Upper lobe of right lung (tissue), 1 donor: ENCODE results near the gene DNAJB6. TPM values are rescaled to one million over a fixed set of nuclear protein-coding genes. Genes with fewer than 3 reads are reported as not detected.

Experiments
- ATAC-seq: fragments of 200-7000 bp; cut with Tn5 transposase; one replicate; pipeline ENCODE4 v1.9.1; 2020; ENCODE audit warnings: mild to moderate bottlenecking, moderate library complexity
- DNase-seq: peaks from one replicate; pipeline ENCODE4 v3.0.0-alpha.2; 2020
- H3K27ac ChIP-seq: fragments of 200-600 bp; one replicate; pipeline ENCODE4 v1.8.0; 2022
- H3K27me3 ChIP-seq: fragments of 200-600 bp; one replicate; pipeline ENCODE4 v1.8.0; 2022; ENCODE audit warnings: mild to moderate bottlenecking
- H3K36me3 ChIP-seq: fragments of 200-600 bp; one replicate; pipeline ENCODE4 v1.8.0; 2022
- H3K4me1 ChIP-seq: fragments of 200-600 bp; one replicate; pipeline ENCODE4 v1.8.0; 2022
- H3K4me3 ChIP-seq: fragments of 200-600 bp; one replicate; pipeline ENCODE4 v1.8.0; 2022; ENCODE audit warnings: mild to moderate bottlenecking
- H3K9me3 ChIP-seq: fragments of 200-600 bp; one replicate; pipeline ENCODE4 v1.8.0; 2022
- intact Hi-C: fragments of 100-400 bp; cut with DNase I; formaldehyde crosslinking; loops from one replicate; pipeline ENCODE4 v1.11.0; 2022
- total RNA-seq: library from RNA; stranded (reverse); fragmentation: NEBNext Ultra II Directional; extraction: Animal tissue kit (Norgen Biotek cat#: 25700); gene quantifications from one replicate; pipeline ENCODE4 v1.2.1, GENCODE V29; 2021
- TF ChIP-seq, protein P1 (sequence below): fragments of 200-600 bp; IDR thresholded peaks from one replicate; pipeline ENCODE4 v1.8.0; 2022; ENCODE audit warnings: antibody characterized with exemption
- donor health status: DM: no; HTN: yes; CAD: no; lungs with severe emphysema.

DNAJB6 gene
- total RNA-seq, 1 donor from 2014 or later: 95.8 TPM

GRCh38 chr7:157425137-157425731 is 88.4 kb downstream of the DNAJB6 start:
- no peak for ATAC-seq
- TF ChIP-seq, protein P1, sequence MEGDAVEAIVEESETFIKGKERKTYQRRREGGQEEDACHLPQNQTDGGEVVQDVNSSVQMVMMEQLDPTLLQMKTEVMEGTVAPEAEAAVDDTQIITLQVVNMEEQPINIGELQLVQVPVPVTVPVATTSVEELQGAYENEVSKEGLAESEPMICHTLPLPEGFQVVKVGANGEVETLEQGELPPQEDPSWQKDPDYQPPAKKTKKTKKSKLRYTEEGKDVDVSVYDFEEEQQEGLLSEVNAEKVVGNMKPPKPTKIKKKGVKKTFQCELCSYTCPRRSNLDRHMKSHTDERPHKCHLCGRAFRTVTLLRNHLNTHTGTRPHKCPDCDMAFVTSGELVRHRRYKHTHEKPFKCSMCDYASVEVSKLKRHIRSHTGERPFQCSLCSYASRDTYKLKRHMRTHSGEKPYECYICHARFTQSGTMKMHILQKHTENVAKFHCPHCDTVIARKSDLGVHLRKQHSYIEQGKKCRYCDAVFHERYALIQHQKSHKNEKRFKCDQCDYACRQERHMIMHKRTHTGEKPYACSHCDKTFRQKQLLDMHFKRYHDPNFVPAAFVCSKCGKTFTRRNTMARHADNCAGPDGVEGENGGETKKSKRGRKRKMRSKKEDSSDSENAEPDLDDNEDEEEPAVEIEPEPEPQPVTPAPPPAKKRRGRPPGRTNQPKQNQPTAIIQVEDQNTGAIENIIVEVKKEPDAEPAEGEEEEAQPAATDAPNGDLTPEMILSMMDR: no peak
- H3K36me3 ChIP-seq: no peaks in the 10 kb centered on the region
- peaks cover 4% of the 10 kb centered on the region for H3K4me1 ChIP-seq
- peak; percentile 58 for DNase-seq
- H3K27me3 ChIP-seq: no peaks in the 10 kb centered on the region
- H3K4me3 ChIP-seq: no peak overlapping the region
- no peaks in the 10 kb centered on the region for H3K9me3 ChIP-seq
- intact Hi-C loops: no loop called here
- H3K27ac ChIP-seq: no peak overlapping the region

DNA sequence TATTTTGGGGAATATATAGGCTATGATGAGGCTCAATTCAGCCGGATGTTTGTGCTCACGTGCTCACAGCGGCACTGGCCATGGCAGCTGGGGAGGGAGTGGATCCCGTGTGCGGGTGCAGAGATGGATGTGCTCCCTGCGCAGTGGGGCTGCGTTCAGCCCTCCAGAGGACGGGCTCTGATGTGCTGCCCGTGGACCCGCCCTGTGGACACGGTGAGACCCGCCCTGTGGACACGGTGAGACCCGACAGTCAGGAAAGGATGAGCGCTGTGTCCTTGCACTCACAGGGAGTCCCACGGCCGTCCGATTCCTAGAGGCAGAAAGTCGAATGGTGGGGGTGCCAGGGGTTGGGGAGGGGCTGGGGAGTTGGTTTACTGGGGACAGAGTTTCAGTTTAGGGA is 89.0 kb downstream of the DNAJB6 start:
- intact Hi-C loops: no loop called here
- peaks cover 4% of the 10 kb centered on the region for H3K4me1 ChIP-seq
- H3K4me3 ChIP-seq: no peak overlapping the region
- no peak overlapping the region for H3K27ac ChIP-seq
- ATAC-seq (no peak), DNase-seq (no peak)
- TF ChIP-seq, protein P1: no peak
- H3K27me3 ChIP-seq: no peaks in the 10 kb centered on the region
- H3K9me3 ChIP-seq: no peaks in the 10 kb centered on the region
- H3K36me3 ChIP-seq: no peaks in the 10 kb centered on the region

GRCh38 chr7:157426463-157427301 is 89.9 kb downstream of the DNAJB6 start:
- Histone ChIP-seq H3K4me1 (peaks cover 4% of the 10 kb centered on the region), H3K27me3 (no peaks in the 10 kb centered on the region), H3K36me3 (no peaks in the 10 kb centered on the region), H3K9me3 (no peaks in the 10 kb centered on the region), H3K4me3 (no peak overlapping the region), H3K27ac (no peak overlapping the region)
- ATAC-seq (no peak), DNase-seq (no peak)
- TF ChIP-seq, protein P1: no peak
- intact Hi-C loops: no loop called here

GRCh38 chr7:157427811-157428553 is 91.2 kb downstream of the DNAJB6 start:
- intact Hi-C loops: no loop called here
- Histone ChIP-seq H3K4me1 (peaks cover 5% of the 10 kb centered on the region), H3K27ac (no peak overlapping the region), H3K27me3 (no peaks in the 10 kb centered on the region), H3K36me3 (no peaks in the 10 kb centered on the region), H3K9me3 (no peaks in the 10 kb centered on the region), H3K4me3 (no peak overlapping the region)
- no peak for ATAC-seq
- TF ChIP-seq, protein P1: no peak
- peak; percentile 64 for DNase-seq

DNA sequence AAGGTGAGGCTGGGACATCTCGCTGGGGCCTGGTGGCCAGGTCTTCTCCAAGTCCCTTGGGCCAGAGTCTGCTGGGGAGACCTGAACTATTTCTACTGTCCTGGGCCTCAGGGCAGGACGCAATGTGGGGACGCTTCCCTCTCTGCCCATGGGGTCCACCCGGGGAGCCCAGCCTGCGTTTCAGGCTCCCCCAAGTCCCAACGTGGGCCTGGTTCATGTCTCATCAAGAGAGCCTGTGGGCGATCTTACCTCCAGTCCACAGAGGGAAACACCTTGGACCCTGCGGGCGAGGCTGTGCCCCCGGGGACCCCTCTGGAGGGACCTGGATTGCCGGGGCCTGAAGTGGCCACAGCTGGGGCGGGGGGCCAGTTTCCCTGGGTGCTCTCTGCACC is 91.7 kb downstream of the DNAJB6 start:
- Histone ChIP-seq H3K9me3 (no peaks in the 10 kb centered on the region), H3K4me3 (no peak overlapping the region), H3K27ac (no peak overlapping the region), H3K4me1 (peaks cover 5% of the 10 kb centered on the region), H3K27me3 (no peaks in the 10 kb centered on the region), H3K36me3 (no peaks in the 10 kb centered on the region)
- DNase-seq (peak; percentile 55), ATAC-seq (no peak)
- TF ChIP-seq, protein P1: no peak
- intact Hi-C loops: no loop called here
